BJ (cell line): Measurements from ENCODE around the gene PRR16. TPM values are rescaled to one million over a fixed set of nuclear protein-coding genes. Genes with fewer than 3 reads are reported as not detected.

Experiments used
- CTCF ChIA-PET: fragments of 350-600 bp; formaldehyde crosslinking; extraction: SDS; loops from one replicate; lab custom pipeline; 2021; ENCODE audit warnings: antibody characterized with exemption, inconsistent platforms; lab: Yijun Ruan, JAX
- POLR2A ChIA-PET: fragments of 300-600 bp; sonication (Branson Sonifier 250); formaldehyde crosslinking; extraction: SDS; loops from one replicate; lab custom pipeline; 2021; ENCODE audit warnings: antibody characterized with exemption; lab: Charles Lee
- DNase-seq: peaks from one replicate; pipeline ENCODE4 v3.0.0-alpha.2; 2011; ENCODE audit warnings: low read depth
- H3K27me3 ChIP-seq: 2 replicates; pipeline ENCODE4 v1.6.0; 2011; ENCODE audit warnings: low read length; ENCODE audit not compliant: control insufficient read depth, insufficient read depth
- H3K36me3 ChIP-seq: 2 replicates; pipeline ENCODE4 v1.5.1; 2011; ENCODE audit warnings: low read length; ENCODE audit not compliant: control insufficient read depth, insufficient read depth
- H3K4me3 ChIP-seq: 2 replicates; pipeline ENCODE4 v1.5.1; 2011; ENCODE audit warnings: low read depth, mild to moderate bottlenecking, control low read depth, low read length
- polyA plus RNA-seq: library from polyadenylated mRNA; depleted of rRNA; stranded (reverse); fragments of >200 nt; gene quantifications from 2 replicates; pipeline ENCODE4 v1.2.3, GENCODE V29; 2011
- TF ChIP-seq, protein P1 (sequence below): IDR thresholded peaks from 2 replicates; pipeline ENCODE4 v1.5.1; 2011; ENCODE audit warnings: low read depth, mild to moderate bottlenecking, control low read depth, inconsistent platforms, low read length, moderate library complexity; ENCODE audit not compliant: insufficient read depth

The PRR16 gene
- polyA plus RNA-seq, 1 experiment = 48.7 TPM

- TF ChIP-seq, protein P1, sequence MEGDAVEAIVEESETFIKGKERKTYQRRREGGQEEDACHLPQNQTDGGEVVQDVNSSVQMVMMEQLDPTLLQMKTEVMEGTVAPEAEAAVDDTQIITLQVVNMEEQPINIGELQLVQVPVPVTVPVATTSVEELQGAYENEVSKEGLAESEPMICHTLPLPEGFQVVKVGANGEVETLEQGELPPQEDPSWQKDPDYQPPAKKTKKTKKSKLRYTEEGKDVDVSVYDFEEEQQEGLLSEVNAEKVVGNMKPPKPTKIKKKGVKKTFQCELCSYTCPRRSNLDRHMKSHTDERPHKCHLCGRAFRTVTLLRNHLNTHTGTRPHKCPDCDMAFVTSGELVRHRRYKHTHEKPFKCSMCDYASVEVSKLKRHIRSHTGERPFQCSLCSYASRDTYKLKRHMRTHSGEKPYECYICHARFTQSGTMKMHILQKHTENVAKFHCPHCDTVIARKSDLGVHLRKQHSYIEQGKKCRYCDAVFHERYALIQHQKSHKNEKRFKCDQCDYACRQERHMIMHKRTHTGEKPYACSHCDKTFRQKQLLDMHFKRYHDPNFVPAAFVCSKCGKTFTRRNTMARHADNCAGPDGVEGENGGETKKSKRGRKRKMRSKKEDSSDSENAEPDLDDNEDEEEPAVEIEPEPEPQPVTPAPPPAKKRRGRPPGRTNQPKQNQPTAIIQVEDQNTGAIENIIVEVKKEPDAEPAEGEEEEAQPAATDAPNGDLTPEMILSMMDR = no peak
- ChIA-PET CTCF (interaction anchor here (0.7 to 1.3 kb wide), 2 partner anchors 8 to 24 kb away, joined by 3 to 4 read pairs; no protein-coding TSS in a partner anchor), POLR2A (no interaction called here)
- DNase-seq = no peak
- H3K4me3 ChIP-seq = no peak overlapping the region
- no peaks in the 10 kb centered on the region for H3K27me3 ChIP-seq
- no peaks in the 10 kb centered on the region for H3K36me3 ChIP-seq
Observed at GRCh38 chr5:120539471-120539870, 75.4 kb downstream of the PRR16 start.

DNA sequence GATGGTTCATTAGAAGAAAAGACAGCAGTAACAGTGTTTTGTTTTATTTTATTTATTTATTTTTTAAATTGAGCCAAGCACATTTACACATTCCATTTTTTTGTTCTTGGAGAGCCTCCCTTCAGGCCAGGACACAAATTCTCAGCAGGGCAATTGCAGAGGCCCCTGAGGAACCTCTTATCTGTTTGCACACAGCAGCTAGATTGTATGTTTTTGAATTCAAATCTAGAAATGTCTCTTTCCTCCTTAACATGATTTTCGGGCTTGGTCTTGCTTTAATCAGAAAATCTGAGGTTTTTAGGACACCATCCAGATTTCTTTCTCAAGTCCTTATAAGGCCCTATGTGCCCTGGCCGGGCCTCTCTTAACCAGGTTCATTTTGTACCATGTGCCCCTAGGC is 76.0 kb downstream of the PRR16 start:
- Histone ChIP-seq H3K4me3 (no peak overlapping the region), H3K36me3 (no peaks in the 10 kb centered on the region), H3K27me3 (no peaks in the 10 kb centered on the region)
- no peak for DNase-seq
- ChIA-PET POLR2A (no interaction called here), CTCF (interaction anchor here (0.7 to 1.3 kb wide), 2 partner anchors 9 to 23 kb away, joined by 3 to 4 read pairs; no protein-coding TSS in a partner anchor)
- TF ChIP-seq, protein P1 = no peak

DNA sequence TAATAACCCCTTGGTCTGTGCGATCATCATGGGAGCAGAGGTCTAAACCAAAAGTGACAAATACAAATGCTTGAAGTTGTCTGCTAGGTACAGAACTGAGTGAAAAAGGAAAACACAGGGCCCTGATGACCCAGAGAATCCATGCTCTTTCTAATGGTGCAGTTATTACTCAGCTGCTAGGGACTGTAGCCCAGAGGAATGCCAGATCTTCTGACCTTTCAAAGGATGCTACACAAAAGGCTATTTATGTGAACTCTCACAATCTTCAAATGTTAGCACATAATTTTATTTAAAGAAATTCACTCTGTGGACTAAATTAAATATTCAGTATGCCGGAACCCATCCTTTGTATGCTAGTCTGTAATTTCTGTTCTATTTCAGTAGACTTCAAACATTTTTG is 79.9 kb downstream of the PRR16 start:
- no peaks in the 10 kb centered on the region for H3K36me3 ChIP-seq
- ChIA-PET POLR2A (no interaction called here), CTCF (no interaction called here)
- TF ChIP-seq, protein P1 = no peak
- H3K4me3 ChIP-seq = no peak overlapping the region
- DNase-seq = no peak
- H3K27me3 ChIP-seq = no peaks in the 10 kb centered on the region

DNA sequence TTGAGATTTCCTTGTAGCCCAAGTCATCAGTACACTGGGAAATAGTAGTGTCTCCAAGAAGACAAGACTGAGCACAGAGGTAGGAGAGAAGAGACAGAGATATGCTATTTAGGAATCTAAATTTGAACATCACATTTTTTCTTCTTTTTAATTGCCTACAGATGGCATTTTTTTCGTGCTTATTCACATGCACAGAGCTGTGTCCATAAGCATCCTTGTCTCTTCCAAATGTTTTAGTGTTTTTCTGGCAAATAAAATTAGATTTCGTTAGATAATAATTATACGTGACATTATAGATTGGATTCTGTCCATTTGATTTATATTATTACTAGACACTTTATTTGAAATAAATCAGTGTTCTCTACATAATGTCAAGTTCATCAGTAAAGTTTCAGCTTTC is 80.9 kb downstream of the PRR16 start:
- TF ChIP-seq, protein P1 = no peak

DNA sequence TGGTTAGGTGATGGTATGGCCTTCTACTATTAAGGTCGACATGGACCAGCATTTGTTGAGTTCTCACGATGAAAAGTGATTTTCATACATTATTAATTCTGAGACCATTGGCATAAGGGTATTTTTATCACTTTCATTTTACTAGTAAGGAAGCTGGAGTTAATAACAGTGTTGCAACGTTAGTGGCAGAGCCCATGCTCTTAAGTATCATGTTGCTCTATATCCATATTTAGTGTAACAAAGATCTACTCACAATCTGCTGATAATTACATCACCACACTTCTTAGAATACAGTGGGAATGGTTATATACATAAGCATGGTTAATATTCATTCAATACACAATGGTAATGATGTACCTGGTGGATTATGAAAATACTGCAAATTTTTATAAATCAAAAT is 81.9 kb downstream of the PRR16 start:
- ChIA-PET POLR2A (no interaction called here), CTCF (no interaction called here)
- no peak for DNase-seq
- H3K4me3 ChIP-seq = no peak overlapping the region
- TF ChIP-seq, protein P1 = no peak
- no peaks in the 10 kb centered on the region for H3K36me3 ChIP-seq
- H3K27me3 ChIP-seq = no peaks in the 10 kb centered on the region

More for the DNA sequence above, 80.9 kb downstream of the PRR16 start:
- H3K36me3 ChIP-seq = no peaks in the 10 kb centered on the region
- peak; percentile 28 for DNase-seq
- POLR2A ChIA-PET = no interaction called here
- CTCF ChIA-PET = interaction anchor here (1.0 kb wide), 1 partner anchor 14 kb away, joined by 3 read pairs; no protein-coding TSS in a partner anchor
- no peaks in the 10 kb centered on the region for H3K27me3 ChIP-seq
- H3K4me3 ChIP-seq = no peak overlapping the region
